GM04503 (cell line): ENCODE results near the gene YY1AP1.
"Not testable (repeated sequence)": the region's sequence is repeated elsewhere in the genome, so short reads cannot be mapped to it uniquely, and the experiment has no call there.

Experiments used
- DNase-seq: peaks from one replicate; pipeline ENCODE4 v3.0.0-alpha.2; 2012; ENCODE audit warnings: low read depth

The YY1AP1 gene, protein sequence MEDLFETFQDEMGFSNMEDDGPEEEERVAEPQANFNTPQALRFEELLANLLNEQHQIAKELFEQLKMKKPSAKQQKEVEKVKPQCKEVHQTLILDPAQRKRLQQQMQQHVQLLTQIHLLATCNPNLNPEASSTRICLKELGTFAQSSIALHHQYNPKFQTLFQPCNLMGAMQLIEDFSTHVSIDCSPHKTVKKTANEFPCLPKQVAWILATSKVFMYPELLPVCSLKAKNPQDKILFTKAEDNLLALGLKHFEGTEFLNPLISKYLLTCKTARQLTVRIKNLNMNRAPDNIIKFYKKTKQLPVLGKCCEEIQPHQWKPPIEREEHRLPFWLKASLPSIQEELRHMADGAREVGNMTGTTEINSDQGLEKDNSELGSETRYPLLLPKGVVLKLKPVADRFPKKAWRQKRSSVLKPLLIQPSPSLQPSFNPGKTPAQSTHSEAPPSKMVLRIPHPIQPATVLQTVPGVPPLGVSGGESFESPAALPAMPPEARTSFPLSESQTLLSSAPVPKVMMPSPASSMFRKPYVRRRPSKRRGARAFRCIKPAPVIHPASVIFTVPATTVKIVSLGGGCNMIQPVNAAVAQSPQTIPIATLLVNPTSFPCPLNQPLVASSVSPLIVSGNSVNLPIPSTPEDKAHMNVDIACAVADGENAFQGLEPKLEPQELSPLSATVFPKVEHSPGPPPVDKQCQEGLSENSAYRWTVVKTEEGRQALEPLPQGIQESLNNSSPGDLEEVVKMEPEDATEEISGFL

DNA sequence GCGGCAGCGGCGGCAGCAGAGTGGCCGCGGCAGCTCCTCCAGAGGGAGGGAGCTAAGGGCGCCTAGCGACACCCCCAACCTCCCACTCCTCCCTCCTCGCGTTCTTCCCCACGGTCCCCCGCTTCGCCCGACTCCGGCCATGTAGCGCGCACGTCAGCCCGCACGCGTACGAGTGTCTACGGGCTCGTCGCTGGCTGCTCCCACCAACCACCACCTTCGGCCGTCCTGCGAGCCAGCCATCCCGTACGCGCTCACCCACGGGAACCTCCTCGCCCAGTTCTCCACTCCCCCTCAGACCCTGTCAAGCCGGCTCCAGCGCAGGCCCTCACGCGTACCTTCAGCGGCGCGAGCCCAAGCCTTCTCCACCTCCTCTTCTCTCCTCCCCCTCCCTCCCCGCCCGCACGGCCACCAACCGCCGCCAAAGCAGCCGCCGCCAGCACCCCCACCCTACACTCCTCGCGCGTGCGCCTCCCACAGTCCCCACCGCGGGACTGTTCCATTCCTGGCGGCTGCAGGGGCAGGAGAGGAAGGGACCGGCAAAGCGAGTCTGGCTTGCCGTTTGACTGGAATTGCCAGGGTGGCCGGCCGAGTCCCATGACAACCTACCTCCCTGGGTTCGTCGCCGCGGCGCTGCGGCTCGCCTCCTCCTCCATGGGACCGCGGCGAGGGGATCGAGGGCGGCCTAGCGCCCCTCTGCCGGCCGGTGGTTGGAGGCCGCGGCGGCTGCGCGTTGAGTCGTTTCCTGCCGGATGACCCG, at the start of gene YY1AP1:
Gene YY1AP1 (minus strand): TSS at position 451 of the 757 bp plus-strand sequence. CDS start 8,338 bp downstream, outside the sequence.
- DNase-seq: peak; percentile 46

DNA sequence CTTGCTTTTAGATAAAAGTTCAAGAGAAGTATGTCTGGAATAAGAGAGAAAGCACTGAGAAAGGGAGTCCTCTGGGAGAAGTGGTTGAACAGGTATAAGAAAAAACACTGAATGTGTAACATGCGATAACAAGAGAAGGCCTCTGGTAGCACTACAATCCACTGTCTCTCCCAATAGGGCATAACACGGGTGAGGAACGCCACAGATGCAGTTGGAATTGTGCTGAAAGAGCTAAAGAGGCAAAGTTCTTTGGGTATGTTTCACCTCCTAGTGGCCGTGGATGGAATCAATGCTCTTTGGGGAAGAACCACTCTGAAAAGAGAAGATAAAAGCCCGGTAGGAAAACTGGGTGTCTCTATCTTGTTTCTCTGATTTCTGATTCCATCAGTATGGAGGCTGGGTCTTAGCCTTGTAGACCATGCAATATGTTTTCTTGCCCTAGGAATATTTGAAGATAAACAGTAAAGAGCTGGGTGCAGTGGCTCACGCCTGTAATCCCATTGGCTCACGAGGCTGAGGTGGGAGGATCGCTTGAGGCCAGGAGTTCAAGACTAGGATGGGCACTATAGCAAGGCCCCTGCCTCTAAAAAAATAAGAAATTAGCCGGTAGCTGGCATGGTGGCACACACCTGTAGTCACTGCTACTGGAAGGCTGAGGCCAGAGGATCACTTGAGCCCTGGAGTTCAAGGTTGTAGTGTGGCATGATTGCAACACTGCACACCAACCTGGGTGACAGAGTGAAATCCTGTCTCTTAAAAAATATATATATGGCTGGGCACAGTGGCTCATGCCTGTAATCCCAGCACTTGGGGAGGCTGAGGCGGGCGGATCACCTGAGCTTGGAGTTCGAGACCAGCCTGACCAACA, 40.7 kb upstream of the YY1AP1 start:
- DNase-seq: peak; percentile 39

DNA sequence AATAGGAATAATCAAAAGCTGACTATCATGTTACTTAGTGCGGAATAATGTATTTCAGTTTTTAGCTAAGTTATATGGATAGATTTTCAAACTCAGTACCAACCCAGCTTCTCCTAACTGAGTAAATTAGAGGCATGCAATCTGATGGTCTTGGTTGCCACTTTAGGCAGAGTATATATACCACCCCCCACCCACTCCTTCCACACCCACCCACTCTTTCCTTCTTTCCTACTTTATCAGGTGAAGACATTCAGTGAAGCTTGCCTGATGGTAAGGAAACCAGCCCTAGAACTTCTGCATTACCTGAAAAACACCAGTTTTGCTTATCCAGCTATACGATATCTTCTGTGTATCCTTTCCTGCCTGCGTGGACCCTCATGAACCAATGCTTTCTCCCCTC, 36.6 kb upstream of the YY1AP1 start:
- no peak for DNase-seq

DNA sequence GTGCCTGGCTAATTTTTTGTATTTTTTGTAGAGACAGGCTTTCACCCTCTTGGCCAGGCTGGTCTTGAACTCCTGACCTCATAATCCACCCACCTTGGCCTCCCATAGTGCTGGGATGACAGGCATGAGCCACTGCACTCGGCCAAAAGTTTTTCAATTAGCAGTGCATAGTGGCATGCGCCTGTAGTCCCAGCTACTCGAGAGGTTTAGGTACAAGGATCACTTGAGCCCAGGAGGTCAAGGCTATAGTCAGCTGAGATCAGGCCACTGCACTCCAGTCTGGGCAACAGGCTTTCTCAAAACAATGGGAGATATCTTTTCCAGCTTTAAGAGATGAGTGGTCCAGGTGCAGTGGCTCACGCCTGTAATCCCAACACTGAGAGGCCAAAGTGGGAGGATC, 31.1 kb upstream of the YY1AP1 start:
- no peak for DNase-seq

DNA sequence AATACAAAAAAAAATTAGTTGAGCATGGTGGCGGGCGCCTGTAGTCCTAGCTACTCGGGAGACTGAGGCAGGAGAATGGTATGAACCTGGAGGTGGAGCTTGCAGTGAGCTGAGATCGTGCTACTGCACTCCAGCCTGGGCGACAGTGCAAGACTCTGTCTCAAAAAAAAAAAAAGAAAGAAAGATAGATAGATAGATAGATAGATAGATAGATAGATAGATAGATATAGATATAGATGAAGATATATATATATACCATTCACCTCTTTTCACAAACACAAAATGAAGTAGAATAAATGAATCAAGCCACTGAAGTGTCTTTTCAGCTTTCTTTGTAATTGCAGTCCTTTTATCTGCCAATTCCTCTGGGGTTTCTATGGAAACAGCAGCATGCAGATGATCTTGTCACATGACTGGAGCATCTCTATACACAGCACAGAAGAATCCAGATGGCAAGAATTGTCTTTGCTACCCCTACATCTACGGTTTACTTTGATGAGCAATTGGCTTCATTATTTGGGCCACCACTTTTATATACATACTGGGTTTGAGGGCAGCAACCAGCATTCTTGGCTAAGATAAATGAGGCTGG, 30.0 kb upstream of the YY1AP1 start:
- DNase-seq: not testable (repeated sequence)

DNA sequence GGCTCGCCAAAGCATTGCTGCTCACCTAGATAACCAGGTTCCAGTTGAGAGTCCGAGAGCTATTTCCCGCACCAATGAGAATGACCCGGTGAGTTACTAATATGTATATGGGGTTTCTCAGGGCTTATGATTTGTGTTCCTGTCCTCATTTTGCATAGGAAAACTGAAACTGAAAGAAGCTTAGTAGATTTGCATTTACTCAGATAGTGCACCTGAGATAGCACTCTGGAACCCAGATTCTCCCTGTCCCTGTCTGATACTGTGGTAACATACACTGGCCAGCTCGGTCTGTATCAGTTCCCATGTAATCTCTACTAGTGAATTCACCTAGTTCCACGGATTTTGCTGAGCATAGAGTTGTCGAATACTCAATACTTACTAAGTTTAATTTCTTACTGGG, 28.5 kb upstream of the YY1AP1 start:
- DNase-seq: no peak

DNA sequence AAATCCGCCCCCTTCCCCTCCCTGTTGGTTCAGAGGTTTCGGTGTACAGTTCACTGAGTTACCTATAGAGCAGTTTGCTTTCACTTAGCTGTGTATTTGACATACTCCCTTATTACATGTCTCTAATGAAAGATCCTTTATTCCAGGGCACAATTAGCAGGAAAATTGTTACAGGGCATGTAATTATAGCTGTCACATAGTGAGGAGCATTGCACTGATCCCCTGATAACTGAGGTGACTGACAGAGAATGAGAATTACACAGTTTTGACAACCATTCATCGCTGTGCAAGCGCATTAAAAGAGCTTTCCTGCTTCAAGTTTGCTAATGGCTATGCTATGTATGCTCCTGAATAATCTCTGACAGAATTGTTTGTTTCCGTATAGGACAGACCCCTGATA, 27.2 kb upstream of the YY1AP1 start:
- no peak for DNase-seq

DNA sequence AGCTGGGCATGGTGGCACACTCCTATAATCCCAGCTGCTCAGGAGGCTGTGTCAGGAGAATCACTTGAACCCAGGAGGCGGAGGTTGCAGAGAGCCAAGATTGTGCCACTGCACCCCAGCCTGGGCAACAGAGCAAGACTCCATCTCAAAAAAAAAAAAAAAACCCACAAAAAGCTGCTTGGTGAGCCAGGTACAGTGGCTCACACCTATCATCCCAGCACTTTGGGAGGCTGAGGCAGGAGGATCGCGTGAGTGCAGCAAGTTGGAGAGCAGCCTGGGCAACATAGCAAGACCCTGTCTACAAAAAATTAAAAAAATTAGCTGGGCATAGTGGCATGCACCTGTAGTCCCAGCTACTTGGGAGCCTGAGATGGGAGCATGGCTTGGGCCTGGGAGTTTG, 26.5 kb upstream of the YY1AP1 start:
- not testable (repeated sequence) for DNase-seq

DNA sequence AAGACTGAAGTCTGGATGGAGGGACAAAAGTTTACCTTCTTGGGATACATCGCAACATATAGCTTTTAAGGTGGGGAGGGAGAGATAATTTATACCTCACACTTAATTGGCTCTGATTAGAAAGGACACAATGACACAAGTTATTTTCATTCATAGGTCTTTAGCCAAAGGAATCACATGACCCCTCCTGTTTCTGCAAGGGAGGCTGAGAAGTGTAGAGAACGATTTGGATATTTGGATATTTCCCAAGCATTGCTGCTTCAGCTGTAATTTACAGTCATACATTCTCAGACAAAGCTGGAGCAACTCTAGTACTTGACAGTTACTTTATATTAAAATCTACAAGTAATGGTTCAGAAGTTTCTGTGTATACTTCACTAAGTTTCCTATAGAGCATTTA, 24.5 kb upstream of the YY1AP1 start:
- DNase-seq: no peak

DNA sequence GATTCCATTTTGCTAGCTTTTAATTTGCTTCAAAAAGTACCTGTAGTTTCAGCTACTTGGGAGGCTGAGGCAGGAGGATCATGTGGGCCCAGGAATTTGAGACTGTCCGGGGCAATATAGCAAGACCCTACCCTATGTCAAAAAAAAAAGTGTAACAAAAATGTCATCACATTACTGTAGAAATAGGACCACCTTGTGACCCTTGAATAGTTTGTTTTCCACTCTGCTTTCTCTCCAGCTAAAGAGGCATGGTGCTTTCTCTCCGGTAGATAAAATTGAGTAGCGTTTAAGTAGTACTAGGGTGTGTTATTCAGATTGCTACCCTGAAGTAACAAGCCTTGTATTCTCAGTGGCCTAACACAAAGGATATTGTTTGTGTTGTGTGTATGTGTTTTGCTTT, 24.1 kb upstream of the YY1AP1 start:
- not testable (repeated sequence) for DNase-seq

DNA sequence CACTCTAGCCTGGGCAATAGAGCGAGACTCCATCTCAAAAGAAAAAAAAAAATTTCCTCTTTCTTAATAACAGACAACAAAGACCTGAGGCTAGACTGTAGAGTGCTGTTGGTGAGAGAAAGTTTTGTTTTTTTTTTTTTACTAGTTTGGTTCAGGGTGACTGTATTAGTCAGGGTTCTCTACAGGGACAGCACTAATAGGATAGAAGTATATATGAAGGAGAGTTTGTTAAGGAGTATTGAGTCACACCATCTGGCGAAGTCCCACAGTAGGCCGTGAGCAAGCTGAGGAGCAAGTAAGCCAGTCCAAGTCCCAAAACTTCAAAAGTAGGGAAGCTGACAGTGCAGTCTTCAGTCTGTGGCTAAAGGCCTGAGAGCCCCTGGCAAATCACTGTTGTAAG, 22.9 kb upstream of the YY1AP1 start:
- not testable (repeated sequence) for DNase-seq

DNA sequence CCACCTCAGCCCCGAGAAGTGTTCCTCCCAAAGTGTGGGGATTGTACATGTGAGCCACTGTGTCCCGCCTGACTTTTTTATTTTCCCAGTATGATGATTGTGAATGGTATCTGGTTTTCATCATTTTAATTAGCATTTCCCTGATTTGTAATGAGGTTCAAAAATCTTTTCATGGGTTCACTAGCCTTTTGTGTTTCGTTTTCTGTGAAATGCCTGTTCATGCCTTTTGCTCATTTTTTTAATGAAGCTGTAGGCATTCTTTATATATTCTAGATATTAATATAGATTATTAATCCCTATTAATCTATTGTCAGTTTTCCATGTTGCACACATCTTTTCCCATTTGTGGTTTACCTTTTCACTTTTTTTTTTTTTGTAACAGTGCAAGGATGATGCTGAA, 20.8 kb upstream of the YY1AP1 start:
- no peak for DNase-seq

DNA sequence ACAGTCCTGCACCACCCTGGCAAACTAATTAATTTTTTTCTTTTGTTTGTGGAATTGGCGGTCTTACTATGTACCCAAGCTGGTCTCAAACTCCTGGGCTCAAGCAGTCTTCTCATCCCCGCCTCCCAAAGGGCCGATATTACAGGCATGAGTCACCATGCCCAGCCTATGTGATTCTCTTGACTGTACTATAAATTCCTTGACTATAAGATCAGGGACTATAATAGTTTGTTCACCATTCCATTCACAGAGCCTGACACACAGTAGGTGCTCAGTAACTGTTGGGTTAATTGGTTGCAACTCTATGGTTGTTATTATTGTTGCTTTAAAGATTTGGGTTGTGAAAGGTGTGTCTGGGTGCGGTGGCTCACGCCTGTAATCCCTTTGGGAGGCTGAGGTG, 17.6 kb upstream of the YY1AP1 start:
- DNase-seq: no peak

DNA sequence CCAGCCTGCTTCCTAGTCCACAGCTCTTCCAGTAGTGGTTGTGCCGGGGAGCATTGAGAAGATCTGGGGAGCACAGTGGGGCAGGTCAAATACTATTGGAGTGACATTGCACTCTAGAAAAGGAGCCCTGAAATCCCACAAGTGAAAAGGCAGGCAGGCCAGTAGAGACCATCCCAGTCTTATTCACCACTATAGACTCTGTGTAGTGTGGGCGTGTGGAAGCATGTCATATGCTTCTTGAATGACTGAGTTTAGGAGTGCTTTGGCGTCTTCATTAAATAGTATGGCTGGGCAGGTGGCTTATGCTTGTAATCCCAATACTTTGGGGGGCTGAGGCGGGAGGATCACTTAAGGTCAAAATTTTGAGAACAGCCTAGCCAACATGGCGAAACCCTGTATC, 15.8 kb upstream of the YY1AP1 start:
- not testable (repeated sequence) for DNase-seq

DNA sequence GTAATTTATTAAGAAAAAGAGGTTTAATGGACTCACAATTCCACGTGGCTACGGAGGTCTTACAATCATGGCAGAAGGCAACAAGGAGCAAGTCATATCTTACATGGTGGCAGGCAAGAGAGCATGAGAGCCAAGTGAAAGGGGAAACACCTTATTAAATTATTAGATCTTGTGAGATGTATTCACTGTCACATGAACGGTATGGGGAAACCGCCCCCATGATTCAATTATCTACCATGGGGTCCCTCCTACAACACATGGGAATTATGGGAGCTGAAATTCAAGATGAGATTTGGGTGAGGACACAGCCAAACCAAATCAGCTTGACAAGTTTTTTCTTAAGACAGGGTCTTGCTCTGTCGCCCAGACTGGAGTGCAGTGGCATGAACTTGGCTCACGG, 14.6 kb upstream of the YY1AP1 start:
- no peak for DNase-seq

DNA sequence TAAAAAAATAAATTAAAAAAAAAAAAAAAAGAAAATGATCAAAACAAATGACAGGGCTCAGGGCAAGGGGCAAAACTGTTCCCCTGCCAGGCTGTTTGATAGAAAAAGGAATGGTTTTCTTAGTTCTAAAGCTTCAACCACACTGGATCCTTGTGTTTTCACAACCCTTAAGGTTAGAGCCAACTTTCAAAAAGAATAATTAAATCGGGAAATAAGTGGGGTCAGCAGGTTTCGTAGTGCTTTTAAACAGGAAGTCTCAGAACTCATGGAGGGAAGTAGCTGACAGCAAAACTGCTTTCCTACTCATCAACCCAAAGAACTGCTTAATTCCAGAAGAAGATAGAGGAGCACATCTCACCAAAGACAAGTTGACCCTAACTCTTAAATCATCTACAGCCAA, 13.1 kb upstream of the YY1AP1 start:
- DNase-seq: not testable (repeated sequence)

DNA sequence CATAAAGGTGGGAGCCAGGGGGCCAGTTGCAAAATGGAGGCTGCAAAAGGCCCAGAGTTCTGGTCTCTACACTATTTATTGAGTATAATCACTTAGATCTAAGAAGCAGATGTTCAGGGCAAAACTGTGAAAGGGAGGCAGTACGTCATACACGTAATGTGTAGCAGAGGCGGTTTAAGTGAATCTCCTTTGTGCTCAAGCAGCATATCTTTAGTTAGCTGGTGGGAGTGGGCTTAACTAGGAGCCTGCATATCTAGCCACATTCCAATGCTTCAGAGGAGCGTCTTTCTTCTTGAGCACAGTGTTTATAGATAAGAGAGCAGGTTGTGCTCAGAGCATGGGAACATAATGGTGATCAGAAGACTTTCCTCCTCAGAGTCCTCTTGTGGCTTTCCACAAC, 10.5 kb upstream of the YY1AP1 start:
- not testable (repeated sequence) for DNase-seq

DNA sequence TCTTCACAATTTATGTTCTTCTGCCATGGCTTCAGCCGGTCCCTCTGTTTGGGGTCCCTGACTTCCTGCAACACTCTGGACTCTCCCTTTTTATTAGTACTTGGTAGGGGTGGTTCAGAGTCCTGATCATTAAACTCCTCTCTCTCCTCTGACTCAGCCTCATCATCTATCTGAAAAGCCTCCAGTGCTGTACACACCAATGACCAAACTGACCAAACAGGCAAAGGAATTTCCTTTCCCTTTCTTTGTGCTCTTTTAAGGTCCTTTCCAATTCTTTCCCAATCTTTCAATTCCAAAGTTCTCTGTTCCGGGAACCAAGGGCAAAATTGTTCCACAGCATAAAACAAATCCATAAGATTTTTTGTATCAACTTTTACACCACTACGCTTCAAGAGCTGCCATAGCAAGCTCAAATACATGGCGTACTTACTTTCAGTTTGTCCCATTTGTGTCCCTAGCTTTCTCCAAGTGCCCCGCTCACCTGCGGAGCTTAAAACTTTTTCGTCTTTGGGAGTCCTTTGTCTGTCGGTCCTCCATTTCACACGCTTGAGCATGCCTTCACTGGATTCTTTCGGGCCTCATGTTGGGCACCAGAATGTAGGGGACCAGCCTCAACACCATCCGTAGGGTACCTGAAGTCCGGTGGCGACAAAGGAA, 9.9 kb upstream of the YY1AP1 start:
- peak; percentile 59 for DNase-seq

DNA sequence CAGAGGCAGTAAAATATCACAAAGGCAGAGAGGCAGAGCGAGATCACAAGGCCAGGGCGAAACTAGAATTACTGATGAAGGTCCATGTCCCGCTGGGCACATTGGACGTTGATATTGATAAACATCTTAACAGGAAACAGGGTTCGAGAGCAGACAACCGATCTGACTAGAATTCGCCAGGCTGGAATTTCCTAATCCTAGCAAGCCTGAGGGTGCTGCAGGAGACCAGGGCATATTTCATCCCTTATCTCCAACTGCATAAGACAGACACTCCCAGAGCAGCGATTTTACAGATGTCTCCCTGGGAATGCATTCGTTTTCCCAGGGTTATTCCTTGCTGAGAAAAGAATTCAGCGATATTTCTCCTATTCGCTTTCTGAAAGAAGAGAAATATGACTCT, 9.0 kb upstream of the YY1AP1 start:
- DNase-seq: not testable (repeated sequence)

DNA sequence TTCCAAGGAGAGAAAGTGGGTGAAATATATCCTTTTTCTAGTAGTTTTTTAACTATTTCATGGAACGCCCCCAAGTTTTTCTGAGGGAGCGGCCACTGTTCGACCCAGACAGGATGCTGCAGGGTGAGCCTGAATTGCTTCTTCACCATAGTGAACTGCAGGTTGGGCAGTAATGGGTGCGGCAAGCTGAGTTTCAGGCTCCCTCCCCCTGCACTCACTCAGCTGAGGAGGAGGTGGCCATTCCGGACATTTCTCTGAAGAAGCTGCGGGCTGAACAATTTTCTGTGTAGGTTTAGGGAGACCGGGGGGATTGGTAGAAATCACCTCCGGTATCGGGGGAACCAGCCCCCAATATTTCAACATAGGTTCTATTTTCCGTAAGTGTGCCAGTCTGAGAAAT, 8.5 kb upstream of the YY1AP1 start:
- DNase-seq: no peak

DNA sequence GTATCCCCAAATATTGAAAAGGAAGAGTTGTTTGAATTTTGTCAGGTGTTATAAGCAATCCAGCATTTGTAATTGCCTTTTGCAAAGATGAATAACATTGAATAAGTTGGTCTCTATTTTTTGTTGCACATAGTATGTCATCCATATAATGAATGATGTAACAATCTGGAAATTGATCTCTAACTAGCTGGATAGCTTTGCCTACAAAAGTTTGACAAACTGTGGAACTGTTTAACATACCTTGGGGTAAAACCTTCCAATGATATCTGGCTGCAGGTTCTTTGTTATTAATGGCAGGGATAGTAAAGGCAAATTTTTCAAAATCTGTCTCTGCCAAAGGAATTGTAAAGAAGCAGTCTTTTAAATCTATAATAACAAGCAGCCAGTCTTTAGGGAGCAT, 8.0 kb upstream of the YY1AP1 start:
- no peak for DNase-seq
